GM06990 (cell line): ENCODE measurements around the gene ARHGAP8.

Experiments used
- DNase-seq: peaks from one replicate; pipeline ENCODE4 v3.0.0-alpha.2; 2011; ENCODE audit not compliant: insufficient read length; ENCODE audit errors: extremely low read depth
- H3K27me3 ChIP-seq: replicated peaks from 2 replicates; pipeline ENCODE4 v1.6.0; 2011; ENCODE audit warnings: low read length; ENCODE audit not compliant: control insufficient read depth, insufficient read depth
- H3K36me3 ChIP-seq: 2 replicates; pipeline ENCODE4 v1.5.1; 2011; ENCODE audit warnings: low read length; ENCODE audit not compliant: control insufficient read depth, insufficient read depth
- H3K4me3 ChIP-seq: replicated peaks from 2 replicates; pipeline ENCODE4 v1.5.1; 2011; ENCODE audit warnings: low read depth, mild to moderate bottlenecking, control low read depth, low read length
- CTCF ChIP-seq: IDR thresholded peaks from 2 replicates; pipeline ENCODE4 v1.5.1; 2011; ENCODE audit warnings: low read length, control low read depth, mild to moderate bottlenecking, inconsistent platforms; ENCODE audit not compliant: insufficient read depth, poor library complexity, severe bottlenecking

The ARHGAP8 gene

GRCh38 chr22:44730490-44731356 lies 21.7 kb upstream of the ARHGAP8 start:
- no peak for DNase-seq
- no peak for TF ChIP-seq CTCF
- no peaks in the 10 kb centered on the region for H3K27me3 ChIP-seq
- H3K36me3 ChIP-seq: no peaks in the 10 kb centered on the region
- no peak overlapping the region for H3K4me3 ChIP-seq

- no peaks in the 10 kb centered on the region for H3K36me3 ChIP-seq
- TF ChIP-seq CTCF: no peak
- H3K4me3 ChIP-seq: no peak overlapping the region
- H3K27me3 ChIP-seq: no peaks in the 10 kb centered on the region
- DNase-seq: no peak
Observed at GRCh38 chr22:44731357-44731970, 20.9 kb upstream of the ARHGAP8 start.

- no peak for DNase-seq
- Histone ChIP-seq H3K36me3 (no peaks in the 10 kb centered on the region), H3K4me3 (no peak overlapping the region), H3K27me3 (no peaks in the 10 kb centered on the region)
- TF ChIP-seq CTCF: no peak
Observed at GRCh38 chr22:44732017-44732561, 20.3 kb upstream of the ARHGAP8 start.

GRCh38 chr22:44732661-44733060 lies 19.7 kb upstream of the ARHGAP8 start:
- no peaks in the 10 kb centered on the region for H3K36me3 ChIP-seq
- H3K27me3 ChIP-seq: no peaks in the 10 kb centered on the region; the same call in 1 of the 2 replicates

GRCh38 chr22:44733426-44734106 lies 18.8 kb upstream of the ARHGAP8 start:
- Histone ChIP-seq H3K4me3 (no peak overlapping the region), H3K27me3 (no peaks in the 10 kb centered on the region; the same call in 1 of the 2 replicates), H3K36me3 (no peaks in the 10 kb centered on the region)
- DNase-seq: no peak
- no peak for TF ChIP-seq CTCF

More at GRCh38 chr22:44732661-44733060, 19.7 kb upstream of the ARHGAP8 start:
- no peak for TF ChIP-seq CTCF
- no peak for DNase-seq
- no peak overlapping the region for H3K4me3 ChIP-seq
